Sciatic nerve (tissue), 2 donors: ENCODE data around the gene OSBPL10. TPM values are rescaled to one million over a fixed set of nuclear protein-coding genes. Genes with fewer than 3 reads are reported as not detected.
A peak's percentile ranks its signal among the peaks of the same experiment; 100 is the strongest.
"Not testable (repeated sequence)": the region's sequence is repeated elsewhere in the genome, so short reads cannot be mapped to it uniquely, and the experiment has no call there.

Experiments used
- ATAC-seq: fragments of 200-7000 bp; cut with Tn5 transposase; one replicate; pipeline ENCODE4 v1.9.1; 2020; ENCODE audit warnings: mild to moderate bottlenecking, moderate library complexity
- DNase-seq: peaks from one replicate; pipeline ENCODE4 v3.0.0-alpha.2; 2020; ENCODE audit warnings: low spot score
- intact Hi-C: fragments of 100-400 bp; cut with DNase I; formaldehyde crosslinking; loops from one replicate; pipeline ENCODE4 v1.14.2; 2022
- total RNA-seq: library from RNA; stranded (reverse); fragmentation: NEBNext Ultra II Directional; extraction: Animal tissue kit (Norgen Biotek cat#: 25700); gene quantifications from one replicate; pipeline ENCODE4 v1.2.1, GENCODE V29; 2021
- donor health status: DM: no; HTN: no; CAD: no.
- donor health status: DM: no; HTN: no; CAD: no.

OSBPL10 gene
- total RNA-seq, 1 donor from 2014 or later, result 27.0 TPM

DNA sequence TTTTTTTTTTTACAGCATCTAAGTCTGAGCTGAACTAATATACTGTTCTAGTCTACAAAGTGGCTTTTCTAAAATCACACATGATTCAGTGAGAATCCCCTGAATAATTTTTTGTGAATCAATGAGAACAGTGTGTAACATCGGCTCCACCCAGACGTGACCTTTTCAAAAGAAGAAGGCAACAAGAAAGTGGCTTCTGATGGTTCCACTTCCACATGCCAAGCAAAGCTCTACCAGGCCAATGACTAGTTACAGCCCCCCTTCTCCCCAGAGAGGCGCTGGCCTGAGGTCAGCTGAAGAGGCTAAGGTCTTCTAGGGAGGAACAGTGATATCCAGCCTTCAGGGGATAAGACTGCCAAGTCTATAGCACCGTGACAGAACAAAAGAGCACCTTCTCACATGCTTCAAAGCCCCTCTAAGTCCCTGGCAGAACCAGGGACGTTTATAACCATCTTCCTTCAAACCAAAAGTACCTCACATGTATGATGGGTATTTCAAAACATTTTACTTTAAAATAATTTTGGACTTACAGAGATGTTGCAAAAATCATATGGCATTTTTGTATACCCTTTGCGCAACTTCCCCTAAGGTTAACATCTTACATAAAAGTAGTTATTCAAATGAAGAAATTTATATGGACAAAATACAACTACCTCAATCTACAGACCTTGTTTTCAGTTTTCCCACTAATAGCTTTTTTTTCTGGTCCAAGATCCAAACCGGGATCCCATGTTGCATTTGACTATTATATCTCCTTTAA is 177.9 kb downstream of the OSBPL10 start:
- ATAC-seq (peak; percentile 57), DNase-seq (no peak)
- intact Hi-C loops, result no loop called here

DNA sequence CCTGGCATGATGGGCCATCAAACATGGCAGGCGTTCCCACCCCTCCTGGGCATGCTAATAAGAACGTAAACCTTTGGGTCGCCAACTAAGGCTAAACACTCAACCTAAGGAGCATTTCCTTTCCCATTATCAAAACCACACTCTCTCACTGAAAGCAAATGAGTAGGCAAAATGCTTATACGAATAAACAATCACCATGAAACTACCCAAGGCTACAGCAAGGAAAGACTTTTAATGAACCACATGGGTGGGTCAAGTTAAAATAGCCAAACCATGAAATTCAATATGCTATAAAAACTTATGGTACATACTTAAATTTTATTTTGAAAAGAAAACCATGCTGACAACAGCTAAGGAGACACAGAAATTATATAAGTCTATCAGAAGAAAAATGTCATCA is 180.6 kb downstream of the OSBPL10 start:
- DNase-seq, result no peak
- no peak for ATAC-seq
- intact Hi-C loops, result no loop called here

DNA sequence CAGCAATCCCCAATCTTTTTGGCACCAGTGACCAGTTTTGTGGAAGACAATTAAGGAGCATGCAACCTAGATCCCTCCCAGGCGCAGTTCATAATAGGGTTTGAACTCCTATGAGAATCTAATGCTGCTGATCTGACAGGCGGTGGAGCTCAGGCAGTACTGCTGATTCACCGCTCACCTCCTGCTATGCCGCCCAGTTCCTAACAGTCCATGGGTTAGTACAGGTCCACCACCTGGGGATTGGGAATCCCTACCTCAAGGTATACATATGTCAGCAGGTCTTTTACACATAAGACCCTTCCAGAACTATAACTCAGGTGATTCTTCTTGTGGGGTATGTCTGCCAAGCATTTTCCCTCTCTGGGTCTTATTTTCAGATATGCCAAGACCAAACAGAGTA is 182.2 kb downstream of the OSBPL10 start:
- ATAC-seq, result no peak
- no peak for DNase-seq
- intact Hi-C loops, result no loop called here

- intact Hi-C loops, result no loop called here
- no peak for ATAC-seq
- no peak for DNase-seq
These were observed 187.2 kb downstream of the OSBPL10 start for GRCh38 chr3:31793821-31794220.

DNA sequence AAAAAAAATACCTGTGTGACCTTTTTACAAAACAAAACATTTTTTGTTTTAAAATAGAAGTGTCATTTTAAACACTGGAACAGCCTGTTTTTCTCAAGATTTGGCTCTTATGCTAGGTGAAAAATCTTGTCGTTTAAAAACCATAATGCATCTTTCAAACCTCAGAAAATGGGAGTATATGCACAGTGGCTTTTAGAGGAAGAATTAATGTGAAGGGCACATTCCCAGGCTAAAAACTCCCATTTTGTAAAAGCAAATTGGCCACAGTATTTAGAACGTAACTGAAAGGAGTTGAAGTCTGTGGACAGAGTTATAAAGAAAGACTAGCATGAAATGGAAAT is 190.0 kb downstream of the OSBPL10 start:
- no peak for ATAC-seq
- DNase-seq, result no peak
- intact Hi-C loops, result no loop called here

DNA sequence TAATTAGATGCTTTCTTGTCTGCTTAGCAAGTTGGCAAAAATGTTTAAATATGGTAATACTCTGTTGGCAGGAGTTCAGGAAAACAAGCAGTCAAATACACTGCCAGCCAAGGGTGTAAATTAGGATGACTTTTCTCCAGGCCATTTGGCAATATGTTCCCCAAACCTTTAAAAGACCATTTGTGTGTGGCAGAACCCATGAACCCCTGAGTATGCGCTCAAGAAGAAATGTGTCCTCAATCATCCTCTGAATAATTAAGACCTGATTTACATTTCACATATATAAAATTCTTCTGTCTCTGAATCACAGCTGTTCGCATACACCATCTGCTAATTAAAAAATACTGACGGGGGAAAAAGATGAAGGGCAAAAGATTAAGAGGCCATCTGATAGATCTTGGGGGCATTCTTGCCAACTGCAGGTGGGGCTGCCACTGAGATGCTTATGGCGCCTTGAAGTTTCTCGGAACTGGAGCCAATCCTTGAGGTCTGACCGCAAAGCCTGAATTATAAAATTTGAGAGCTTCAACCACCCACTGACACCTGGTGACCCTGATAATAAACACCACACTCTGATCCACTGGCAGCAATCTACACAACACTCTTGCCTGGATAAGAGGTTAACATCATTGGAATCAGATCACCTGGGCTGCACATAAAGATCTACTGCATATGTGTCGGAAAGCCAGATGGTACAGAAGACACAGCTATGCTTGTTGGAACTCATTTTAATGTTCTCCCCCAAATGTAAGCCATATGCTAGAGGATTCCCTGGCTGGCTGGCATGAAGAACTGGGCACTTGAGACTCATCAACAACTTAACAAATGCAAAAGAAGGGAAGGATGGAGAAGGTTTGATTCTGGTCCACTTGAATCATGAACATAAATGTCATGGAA is 190.6 kb downstream of the OSBPL10 start:
- intact Hi-C loops, result no loop called here
- ATAC-seq (no peak), DNase-seq (no peak)

DNA sequence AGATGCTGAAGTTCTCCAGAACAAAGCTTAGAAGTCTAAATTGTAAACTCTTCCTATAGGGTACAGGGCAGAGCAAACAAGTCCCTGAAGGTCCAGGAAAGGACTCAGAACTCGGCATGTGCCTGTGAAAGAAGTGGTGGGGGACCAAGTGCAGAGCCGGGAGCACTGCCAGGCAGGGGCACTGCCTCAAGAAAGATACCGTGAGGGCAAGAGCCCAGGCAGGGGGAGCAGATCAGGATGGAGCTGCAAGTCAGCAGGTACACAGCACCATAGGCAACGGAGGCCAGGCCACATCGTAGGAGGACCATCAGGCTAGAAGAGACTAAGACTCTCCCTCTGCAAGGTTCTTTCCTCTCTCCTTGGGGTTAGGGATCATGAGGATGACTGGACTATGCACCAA is 191.6 kb downstream of the OSBPL10 start:
- DNase-seq (no peak), ATAC-seq (no peak)
- intact Hi-C loops, result no loop called here

DNA sequence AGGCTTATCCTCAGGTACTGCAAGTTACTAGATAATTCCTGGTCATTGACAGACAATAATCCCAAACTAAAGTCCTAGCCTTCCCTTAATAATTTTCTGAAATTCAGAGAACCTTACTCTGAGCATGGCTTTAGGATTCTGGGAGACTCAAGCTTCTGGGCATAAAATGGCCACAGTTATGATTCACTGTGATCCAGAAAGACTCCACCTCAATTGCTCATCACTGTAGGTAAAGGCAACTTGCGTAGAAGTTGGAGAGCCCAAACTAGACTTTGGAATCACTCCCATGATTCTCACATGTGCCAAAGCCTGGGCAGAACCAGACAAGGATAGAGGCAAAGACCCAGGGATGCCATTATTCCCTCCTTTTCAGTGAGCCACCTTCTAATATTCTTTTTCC is 195.3 kb downstream of the OSBPL10 start:
- intact Hi-C loops, result no loop called here
- DNase-seq (no peak), ATAC-seq (no peak)

DNA sequence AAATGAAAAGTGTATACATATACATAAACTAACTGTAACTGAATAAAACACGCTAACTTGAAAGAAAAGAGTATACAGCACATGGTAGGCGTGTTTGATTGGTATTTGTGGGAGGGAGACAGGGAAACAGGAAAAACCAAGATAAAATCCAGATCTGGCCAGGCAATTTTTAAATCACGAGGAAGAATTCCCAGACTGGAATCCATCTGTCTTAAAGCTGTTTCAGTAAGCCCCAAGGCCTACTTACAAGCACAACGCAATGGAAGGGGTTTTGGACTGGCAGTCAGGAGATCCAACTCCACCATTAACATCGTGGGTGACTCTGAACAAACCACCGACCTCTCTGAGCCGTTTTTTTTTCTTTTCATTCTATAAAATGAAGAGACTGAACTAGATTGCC is 195.8 kb downstream of the OSBPL10 start:
- no peak for ATAC-seq
- intact Hi-C loops, result no loop called here
- DNase-seq, result no peak

- DNase-seq, ATAC-seq, intact Hi-C loops: not testable (repeated sequence)
These were observed 197.2 kb downstream of the OSBPL10 start for GRCh38 chr3:31783851-31784250.

DNA sequence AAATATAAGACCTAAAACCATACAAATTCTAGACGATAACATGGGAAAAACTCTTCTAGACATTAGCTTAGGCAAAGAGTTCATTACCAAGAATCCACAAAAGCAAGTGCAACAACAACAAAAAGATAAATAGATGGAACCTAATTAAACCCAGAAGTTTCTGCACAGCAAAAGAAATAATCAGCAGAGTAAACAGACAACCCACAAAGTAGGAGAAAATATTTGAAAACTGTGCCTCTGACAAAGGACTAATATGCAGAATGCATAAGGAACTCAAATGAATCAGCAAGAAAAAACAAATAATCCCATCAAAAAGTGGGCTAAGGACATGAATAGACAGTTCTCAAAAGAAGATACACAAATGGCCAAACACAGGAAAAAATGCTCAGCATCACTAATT is 198.8 kb downstream of the OSBPL10 start:
- ATAC-seq, DNase-seq, intact Hi-C loops: not testable (repeated sequence)

- no peak for ATAC-seq
- intact Hi-C loops, result no loop called here
- no peak for DNase-seq
These were observed 201.5 kb downstream of the OSBPL10 start for GRCh38 chr3:31779514-31779913.

DNA sequence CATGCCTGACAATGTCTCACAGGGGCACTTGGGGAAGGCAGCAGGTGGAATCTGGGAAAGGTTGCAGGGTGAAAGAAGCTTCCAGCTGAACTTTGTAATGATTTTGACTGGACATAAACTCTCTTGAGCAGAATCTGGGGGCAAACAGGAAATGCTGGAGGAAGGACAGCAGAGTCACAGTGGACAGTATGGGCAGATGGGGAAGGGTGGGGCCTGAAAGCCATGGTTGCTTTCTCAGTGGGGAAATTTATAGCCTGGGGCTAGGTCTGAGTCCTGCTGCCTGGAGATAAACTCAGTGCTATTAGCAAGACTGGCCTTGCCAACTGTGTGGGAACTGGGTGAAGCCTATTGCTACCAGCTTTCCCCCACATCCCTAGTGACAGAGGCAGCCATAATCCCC is 203.2 kb downstream of the OSBPL10 start:
- ATAC-seq (no peak), DNase-seq (no peak)
- intact Hi-C loops, result no loop called here

- DNase-seq (no peak), ATAC-seq (no peak)
- intact Hi-C loops, result no loop called here
These were observed 204.0 kb downstream of the OSBPL10 start for GRCh38 chr3:31777092-31777491.

DNA sequence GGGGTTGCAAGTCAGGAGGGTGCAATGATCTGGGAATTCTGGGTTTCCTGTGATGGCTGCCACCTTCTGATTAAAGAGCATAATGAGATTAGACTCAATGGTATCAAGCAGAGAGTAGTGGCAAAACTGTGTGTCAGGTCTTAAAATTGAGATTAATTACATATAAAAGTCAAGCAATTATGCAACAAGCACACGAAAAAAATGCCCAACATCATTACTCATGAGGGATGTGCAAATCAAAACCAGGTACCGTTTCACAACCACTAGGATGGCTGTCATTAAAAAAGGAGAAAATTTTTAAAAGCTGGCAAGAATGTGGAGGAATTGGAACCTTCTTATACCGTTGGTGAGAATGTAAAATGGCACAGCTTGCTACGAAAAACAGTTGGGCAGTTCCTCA is 205.0 kb downstream of the OSBPL10 start:
- intact Hi-C loops, result no loop called here
- ATAC-seq (no peak), DNase-seq (no peak)

- intact Hi-C loops, result no loop called here
These were observed 205.7 kb downstream of the OSBPL10 start for GRCh38 chr3:31775383-31775782.

GRCh38 chr3:31772758-31773473 is 208.1 kb downstream of the OSBPL10 start:
- intact Hi-C loops, result no loop called here
- ATAC-seq (no peak), DNase-seq (no peak)

More at GRCh38 chr3:31775383-31775782, 205.7 kb downstream of the OSBPL10 start:
- DNase-seq (no peak), ATAC-seq (no peak)

DNA sequence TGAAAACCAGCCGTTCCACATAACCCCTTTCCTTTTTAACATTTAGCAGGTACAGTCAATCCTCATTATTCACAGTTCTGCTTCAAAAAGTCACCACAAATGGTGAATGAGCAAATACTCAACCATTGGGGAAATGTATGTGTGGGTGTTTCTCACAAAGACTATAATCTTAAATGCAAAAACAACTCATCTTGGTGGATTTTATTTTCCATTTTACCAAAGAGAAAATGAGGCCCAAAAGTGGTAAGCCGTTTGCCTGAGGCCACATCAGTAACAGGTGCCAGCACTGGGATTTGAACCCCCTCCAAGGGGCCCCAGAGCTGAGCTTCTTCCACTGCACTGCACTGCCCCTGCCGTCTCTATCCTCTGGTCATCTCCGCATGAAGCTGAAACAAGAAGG is 208.8 kb downstream of the OSBPL10 start:
- intact Hi-C loops, result no loop called here
- DNase-seq, result no peak
- ATAC-seq, result no peak

- ATAC-seq, result no peak
- no peak for DNase-seq
- intact Hi-C loops, result no loop called here
These were observed 210.2 kb downstream of the OSBPL10 start for GRCh38 chr3:31770822-31771326.
